Neuronal stem cell (in vitro differentiated cells): ENCODE data around the gene TRIM63.

ENCODE experiments used
- DNase-seq: peaks from one replicate; pipeline ENCODE4 v3.0.0-alpha.2; 2013; ENCODE audit warnings: low spot score
- H2AFZ ChIP-seq: one replicate; pipeline ENCODE4 v1.6.1; 2013; ENCODE audit warnings: mild to moderate bottlenecking, low read length, inconsistent platforms
- H2AK5ac ChIP-seq: 2 replicates; pipeline ENCODE4 v1.6.1; 2013; ENCODE audit warnings: low read depth, mild to moderate bottlenecking, inconsistent platforms, low read length, moderate library complexity, mixed read lengths
- H2BK120ac ChIP-seq: 2 replicates; pipeline ENCODE4 v1.6.1; 2013; ENCODE audit warnings: low read depth, mild to moderate bottlenecking, inconsistent platforms, low read length, moderate library complexity, mixed read lengths
- H2BK12ac ChIP-seq: one replicate; pipeline ENCODE4 v1.6.1; 2013; ENCODE audit warnings: low read length, inconsistent platforms
- H2BK15ac ChIP-seq: 2 replicates; pipeline ENCODE4 v1.6.1; 2013; ENCODE audit warnings: mild to moderate bottlenecking, low read length, inconsistent platforms, mixed read lengths
- H2BK5ac ChIP-seq: one replicate; pipeline ENCODE4 v1.6.1; 2013; ENCODE audit warnings: inconsistent platforms, mild to moderate bottlenecking, low read length, moderate library complexity
- H3K14ac ChIP-seq: one replicate; pipeline ENCODE4 v1.6.1; 2013; ENCODE audit warnings: low read length, inconsistent platforms
- H3K18ac ChIP-seq: 2 replicates; pipeline ENCODE4 v1.6.1; 2013; ENCODE audit warnings: low read length, inconsistent platforms
- H3K23ac ChIP-seq: 2 replicates; pipeline ENCODE4 v1.6.1; 2013; ENCODE audit warnings: low read depth, mild to moderate bottlenecking, mixed read lengths, low read length, inconsistent platforms; ENCODE audit not compliant: poor library complexity
- H3K27ac ChIP-seq: replicated peaks from 3 replicates; pipeline ENCODE4 v1.5.1; 2013; ENCODE audit warnings: low read length, inconsistent platforms
- H3K27me3 ChIP-seq, 3 experiments: 2 replicates each; pipeline ENCODE4 v1.6.1; 2013; ENCODE audit warnings: low read length in 3 of 3, mild to moderate bottlenecking in 2 of 3, inconsistent platforms in 1 of 3, low read depth in 1 of 3, mixed read lengths in 1 of 3, moderate library complexity in 1 of 3; ENCODE audit not compliant: control insufficient read depth in 3 of 3, insufficient read depth in 3 of 3
- H3K36me3 ChIP-seq, 2 donors: replicated peaks in 1 of 2; 2 replicates each; pipeline ENCODE4 v1.6.1; 2013; ENCODE audit warnings: low read length in 2 of 2; ENCODE audit not compliant: control insufficient read depth in 2 of 2, insufficient read depth in 2 of 2
- H3K4ac ChIP-seq: 2 replicates; pipeline ENCODE4 v1.6.1; 2013; ENCODE audit warnings: inconsistent platforms, mild to moderate bottlenecking, low read length, moderate library complexity
- H3K4me1 ChIP-seq, 2 donors: 1 replicate in 1 of 2; 2 replicates in 1 of 2; pipeline ENCODE4 v1.6.1; 2013; ENCODE audit warnings: low read length in 2 of 2, low read depth in 1 of 2; ENCODE audit not compliant: control insufficient read depth in 2 of 2, insufficient read depth in 1 of 2
- H3K4me2 ChIP-seq: one replicate; pipeline ENCODE4 v1.6.1; 2013; ENCODE audit warnings: mild to moderate bottlenecking, low read length, inconsistent platforms; ENCODE audit not compliant: insufficient read depth, poor library complexity, severe bottlenecking
- H3K4me3 ChIP-seq, 2 donors: 2 replicates each; pipeline ENCODE4 v1.5.1; 2013; ENCODE audit warnings: low read length in 2 of 2, mild to moderate bottlenecking in 2 of 2, inconsistent platforms in 1 of 2, moderate library complexity in 1 of 2
- H3K79me1 ChIP-seq: one replicate; pipeline ENCODE4 v1.6.1; 2013; ENCODE audit warnings: low read depth, mild to moderate bottlenecking, inconsistent platforms, low read length, moderate library complexity
- H3K9ac ChIP-seq: one replicate; pipeline ENCODE4 v1.6.1; 2013; ENCODE audit warnings: mild to moderate bottlenecking, low read depth, low read length, inconsistent platforms; ENCODE audit not compliant: poor library complexity
- H3K9me3 ChIP-seq, 2 donors: replicated peaks in 1 of 2; 2 replicates each; pipeline versions ENCODE3 to v1.6.1; 2013; ENCODE audit warnings: low read length in 2 of 2, mild to moderate bottlenecking in 2 of 2, inconsistent platforms in 1 of 2, low read depth in 1 of 2, mixed read lengths in 1 of 2, moderate library complexity in 1 of 2; ENCODE audit not compliant: control insufficient read depth in 2 of 2, insufficient read depth in 1 of 2
- H4K8ac ChIP-seq: one replicate; pipeline ENCODE4 v1.6.1; 2013; ENCODE audit warnings: low read depth, mild to moderate bottlenecking, inconsistent platforms, low read length, moderate library complexity
- H4K91ac ChIP-seq: one replicate; pipeline ENCODE4 v1.6.1; 2013; ENCODE audit warnings: low read length, low read depth, mild to moderate bottlenecking, inconsistent platforms; ENCODE audit not compliant: poor library complexity
- WGBS, 2 donors: extraction: QIAGEN DNeasy Blood & Tissue Kit; methylation state at CpG; one replicate each; pipeline ENCODE4 v1.1.7; 2013; ENCODE audit warnings: missing lambda C conversion rate in 2 of 2, mixed read lengths in 1 of 2; ENCODE audit not compliant: insufficient read length in 2 of 2, insufficient replicate concordance in 1 of 2; ENCODE audit errors: extremely low coverage in 2 of 2; 5-methylcytosine and 5-hydroxymethylcytosine counted together

The TRIM63 gene

GRCh38 chr1:26099780-26100179 is 32.4 kb upstream of the TRIM63 start:
- Histone ChIP-seq H3K18ac (no peak overlapping the region), H3K4me2 (no peak overlapping the region), H3K4ac (no peak overlapping the region), H3K14ac (no peak overlapping the region), H3K27me3 (peaks cover 0 to 16% (median 0%) of the 10 kb centered on the region in 3 experiments), H2BK15ac (no peak overlapping the region), H3K9me3 (no peaks in the 10 kb centered on the region), H2AK5ac (no peak overlapping the region), H3K79me1 (no peaks in the 10 kb centered on the region), H4K8ac (no peak overlapping the region), H2BK12ac (no peak overlapping the region), H2BK5ac (no peak overlapping the region), H3K27ac (no peak overlapping the region), H4K91ac (no peak overlapping the region), H2BK120ac (no peak overlapping the region), H3K4me3 (no peak overlapping the region), H2AFZ (no peak overlapping the region), H3K9ac (no peak overlapping the region), H3K4me1 (peaks cover 4 to 5% of the 10 kb centered on the region in 2 donors), H3K36me3 (no peaks in the 10 kb centered on the region), H3K23ac (no peak overlapping the region)
- no peak for DNase-seq
- WGBS, 2 donors = no CpG with 5 or more reads among the region's 3 CpGs

- Histone ChIP-seq H3K27me3 (peaks cover 0 to 16% (median 0%) of the 10 kb centered on the region in 3 experiments), H2AFZ (no peak overlapping the region), H4K91ac (no peak overlapping the region), H3K18ac (no peak overlapping the region), H3K14ac (no peak overlapping the region), H4K8ac (no peak overlapping the region), H3K79me1 (no peaks in the 10 kb centered on the region), H2BK120ac (no peak overlapping the region), H3K9ac (no peak overlapping the region), H2BK12ac (no peak overlapping the region), H3K4me3 (no peak overlapping the region), H3K27ac (no peak overlapping the region), H3K23ac (no peak overlapping the region), H2AK5ac (no peak overlapping the region), H3K4ac (no peak overlapping the region), H2BK15ac (no peak overlapping the region), H3K36me3 (no peaks in the 10 kb centered on the region), H3K4me2 (no peak overlapping the region), H3K9me3 (no peaks in the 10 kb centered on the region), H2BK5ac (no peak overlapping the region), H3K4me1 (peaks cover 15 to 17% of the 10 kb centered on the region in 2 donors)
- WGBS, 2 donors = no CpG with 5 or more reads among the region's 4 CpGs
- DNase-seq = no peak
Observed at GRCh38 chr1:26098602-26099001, 31.2 kb upstream of the TRIM63 start.

- H4K8ac ChIP-seq = no peak overlapping the region
- H3K4me2 ChIP-seq = no peak overlapping the region
- no peak overlapping the region for H2BK15ac ChIP-seq
- H2BK120ac ChIP-seq = no peak overlapping the region
- no peak overlapping the region for H3K14ac ChIP-seq
- no peak for DNase-seq
- peaks cover 0 to 12% (median 0%) of the 10 kb centered on the region in 3 experiments for H3K27me3 ChIP-seq
- no peak overlapping the region for H2BK12ac ChIP-seq
- H3K79me1 ChIP-seq = no peaks in the 10 kb centered on the region
- H3K36me3 ChIP-seq = no peaks in the 10 kb centered on the region
- no peaks in the 10 kb centered on the region for H3K9me3 ChIP-seq
- H2AFZ ChIP-seq = no peak overlapping the region
- no peak overlapping the region for H3K23ac ChIP-seq
- peaks cover 15 to 18% of the 10 kb centered on the region in 2 donors for H3K4me1 ChIP-seq
- no peak overlapping the region for H3K27ac ChIP-seq
- H3K18ac ChIP-seq = no peak overlapping the region
- H2BK5ac ChIP-seq = no peak overlapping the region
- no peak overlapping the region for H3K9ac ChIP-seq
- no peak overlapping the region for H4K91ac ChIP-seq
- H3K4ac ChIP-seq = no peak overlapping the region
- H2AK5ac ChIP-seq = no peak overlapping the region
- H3K4me3 ChIP-seq = no peak overlapping the region
Observed at GRCh38 chr1:26097696-26098095, 30.3 kb upstream of the TRIM63 start.

GRCh38 chr1:26096471-26096870 is 29.0 kb upstream of the TRIM63 start:
- Histone ChIP-seq H3K4me3 (no peak overlapping the region), H2AK5ac (no peak overlapping the region), H3K9me3 (no peaks in the 10 kb centered on the region), H2BK120ac (no peak overlapping the region), H3K27ac (no peak overlapping the region), H3K18ac (no peak overlapping the region), H3K9ac (no peak overlapping the region), H2BK12ac (no peak overlapping the region), H4K91ac (no peak overlapping the region), H3K14ac (no peak overlapping the region), H3K36me3 (no peaks in the 10 kb centered on the region), H3K4me2 (no peak overlapping the region), H3K4me1 (peaks cover 15 to 18% of the 10 kb centered on the region in 2 donors), H2BK5ac (no peak overlapping the region), H2AFZ (no peak overlapping the region), H3K23ac (no peak overlapping the region), H4K8ac (no peak overlapping the region), H3K79me1 (no peaks in the 10 kb centered on the region), H3K4ac (no peak overlapping the region), H2BK15ac (no peak overlapping the region), H3K27me3 (peaks cover 0 to 2% (median 0%) of the 10 kb centered on the region in 3 experiments)
- DNase-seq = no peak
- no CpG with 5 or more reads among the region's 2 CpGs for WGBS, 2 donors
